Lower leg skin (tissue), 3 donors: Measurements from ENCODE around the gene GPR3.

Source experiments
- CTCF ChIP-seq, 3 donors: fragments of 450-650 bp; IDR thresholded peaks; one replicate each; pipeline ENCODE4 v1.5.1; 2016; ENCODE audit warnings: antibody characterized with exemption in 3 of 3, mild to moderate bottlenecking in 3 of 3, moderate library complexity in 2 of 3
- POLR2A ChIP-seq, 2 donors: fragments of 450-650 bp; IDR thresholded peaks; one replicate each; pipeline ENCODE4 v1.6.1; 2016 to 2017; ENCODE audit warnings: antibody characterized with exemption in 2 of 2, mild to moderate bottlenecking in 1 of 2, moderate library complexity in 1 of 2

- no peak for TF ChIP-seq POLR2A (IDR thresholded peaks at IDR 0.05)
- TF ChIP-seq CTCF (IDR thresholded peaks at IDR 0.05) = no peak
Measured at GRCh38 chr1:27427329-27427728, 34.9 kb downstream of the GPR3 start.
